ENCODE results near the gene IFT27. TPM values are rescaled to one million over a fixed set of nuclear protein-coding genes. Genes with fewer than 3 reads are reported as not detected.

IFT27 gene
- total RNA-seq, 6 experiments from 2014 or later: 14.4 to 22.0 (median 17.5) TPM

GRCh38 chr22:36759481-36760159 lies 16.3 kb downstream of the IFT27 start:
- Mint-ChIP-seq H3K27ac (no peak overlapping the region), H3K4me1 (ENCODE audit: low read depth) (peaks cover 5% of the 10 kb centered on the region), H3K36me3 (ENCODE audit: low read depth) (no peaks in the 10 kb centered on the region)

GRCh38 chr22:36758792-36759271 lies 17.1 kb downstream of the IFT27 start:
- Mint-ChIP-seq H3K9me3 (no peaks in the 10 kb centered on the region), H3K36me3 (ENCODE audit: low read depth) (no peaks in the 10 kb centered on the region), H3K27ac (no peak overlapping the region), H3K4me3 (no peak overlapping the region), H3K4me1 (ENCODE audit: low read depth) (peaks cover 5% of the 10 kb centered on the region), H3K27me3 (ENCODE audit: insufficient read depth) (peaks cover 20% of the 10 kb centered on the region)
- DNase-seq: no peak
- no peak for TF ChIP-seq CTCF (IDR thresholded peaks at IDR 0.05)

More at GRCh38 chr22:36759481-36760159, 16.3 kb downstream of the IFT27 start:
- no peak; the same call in 1 of the 2 replicates for TF ChIP-seq CTCF (IDR thresholded peaks at IDR 0.05)
- H3K27me3 Mint-ChIP-seq (ENCODE audit: insufficient read depth): peaks cover 16% of the 10 kb centered on the region
- no peak for DNase-seq
- H3K9me3 Mint-ChIP-seq: no peaks in the 10 kb centered on the region
- H3K4me3 Mint-ChIP-seq: no peak overlapping the region

GRCh38 chr22:36757668-36758211 lies 18.2 kb downstream of the IFT27 start:
- peaks cover 2% of the 10 kb centered on the region for H3K4me1 Mint-ChIP-seq (ENCODE audit: low read depth)
- no peak overlapping the region for H3K4me3 Mint-ChIP-seq
- peak; percentile 56 for DNase-seq
- H3K9me3 Mint-ChIP-seq: no peaks in the 10 kb centered on the region
- H3K27me3 Mint-ChIP-seq (ENCODE audit: insufficient read depth): peaks cover 30% of the 10 kb centered on the region
- peak; percentile 91 for TF ChIP-seq CTCF (IDR thresholded peaks at IDR 0.05)
- no peaks in the 10 kb centered on the region for H3K36me3 Mint-ChIP-seq (ENCODE audit: low read depth)
- no peak overlapping the region for H3K27ac Mint-ChIP-seq

GRCh38 chr22:36756746-36757655 lies 18.9 kb downstream of the IFT27 start:
- TF ChIP-seq CTCF (IDR thresholded peaks at IDR 0.05): no peak
- Mint-ChIP-seq H3K4me1 (ENCODE audit: low read depth) (no peaks in the 10 kb centered on the region), H3K36me3 (ENCODE audit: low read depth) (no peaks in the 10 kb centered on the region), H3K4me3 (no peak overlapping the region), H3K27ac (no peak overlapping the region), H3K9me3 (no peaks in the 10 kb centered on the region), H3K27me3 (ENCODE audit: insufficient read depth) (peaks cover 30% of the 10 kb centered on the region)
- DNase-seq: no peak

GRCh38 chr22:36756031-36756430 lies 19.9 kb downstream of the IFT27 start:
- DNase-seq: no peak
- Mint-ChIP-seq H3K27ac (no peak overlapping the region), H3K27me3 (ENCODE audit: insufficient read depth) (peaks cover 30% of the 10 kb centered on the region), H3K4me1 (ENCODE audit: low read depth) (no peaks in the 10 kb centered on the region), H3K9me3 (no peaks in the 10 kb centered on the region), H3K36me3 (ENCODE audit: low read depth) (no peaks in the 10 kb centered on the region), H3K4me3 (no peak overlapping the region)
- TF ChIP-seq CTCF (IDR thresholded peaks at IDR 0.05): no peak
